Lung (tissue), 12 donors: Measurements from ENCODE around the gene BCAS3. TPM values are rescaled to one million over a fixed set of nuclear protein-coding genes. Genes with fewer than 3 reads are reported as not detected.

Experiments
- ATAC-seq: fragments of 200-7000 bp; cut with Tn5 transposase; one replicate; pipeline ENCODE4 v1.9.1; 2020; ENCODE audit warnings: moderate number of reproducible peaks; ENCODE audit not compliant: insufficient read depth, low FRiP score
- DNase-seq, 3 donors: peaks; one replicate each; pipeline ENCODE4 v3.0.0-alpha.2; 2013 to 2017
- H3K27ac ChIP-seq, 2 donors: one replicate each; pipeline ENCODE4 v1.5.1; 2013; ENCODE audit warnings: mild to moderate bottlenecking in 2 of 2, moderate library complexity in 2 of 2, control low read depth in 1 of 2, inconsistent platforms in 1 of 2, low read depth in 1 of 2, low read length in 1 of 2
- H3K27me3 ChIP-seq, 3 donors: one replicate each; pipeline ENCODE4 v1.5.1; 2013; ENCODE audit warnings: low read length in 2 of 3; ENCODE audit not compliant: control insufficient read depth in 3 of 3, insufficient read depth in 3 of 3
- H3K36me3 ChIP-seq, 4 donors: one replicate each; pipeline ENCODE4 v1.5.1; 2013; ENCODE audit warnings: low read length in 4 of 4, mild to moderate bottlenecking in 1 of 4, moderate library complexity in 1 of 4; ENCODE audit not compliant: control insufficient read depth in 4 of 4, insufficient read depth in 4 of 4
- H3K4me1 ChIP-seq, 5 donors: one replicate each; pipeline ENCODE4 v1.5.1; 2013; ENCODE audit warnings: low read length in 5 of 5, mild to moderate bottlenecking in 2 of 5, moderate library complexity in 1 of 5; ENCODE audit not compliant: control insufficient read depth in 5 of 5, insufficient read depth in 5 of 5
- H3K4me3 ChIP-seq: one replicate; pipeline ENCODE4 v1.5.1; 2013; ENCODE audit warnings: mild to moderate bottlenecking, control low read depth, moderate library complexity
- H3K9ac ChIP-seq, 2 donors: one replicate each; pipeline ENCODE4 v1.5.1; 2013; ENCODE audit warnings: low read length in 2 of 2, control low read depth in 1 of 2; ENCODE audit not compliant: insufficient read depth in 1 of 2
- H3K9me3 ChIP-seq, 4 donors: one replicate each; pipeline ENCODE4 v1.5.1; 2013; ENCODE audit warnings: low read length in 3 of 4, mild to moderate bottlenecking in 1 of 4, moderate library complexity in 1 of 4; ENCODE audit not compliant: control insufficient read depth in 4 of 4, insufficient read depth in 3 of 4
- WGBS, 2 donors: extraction: QIAGEN DNeasy Blood & Tissue Kit; methylation state at CpG; one replicate each; pipeline ENCODE4 v1.1.7; 2013; 5-methylcytosine and 5-hydroxymethylcytosine counted together
- polyA plus RNA-seq, 2 donors: library from polyadenylated mRNA; stranded (reverse); fragments of 200-250 nt; gene quantifications; one replicate each; pipeline ENCODE4 v1.2.1, GENCODE V29; 2013
- total RNA-seq, 2 donors: library from RNA; depleted of rRNA in 1 of 2; stranded (reverse); fragments of >200 nt in 1 of 2; gene quantifications; one replicate each; pipeline ENCODE4 v1.2.1, GENCODE V29; 2014 to 2021
- TF ChIP-seq, protein P1 (sequence below): IDR thresholded peaks from 2 replicates; pipeline ENCODE4 v1.5.1; 2012; ENCODE audit warnings: mild to moderate bottlenecking; ENCODE audit errors: control extremely low read depth, extremely low read depth
- donor health status: control.
- donor health status: control.
- donor health status: Bipolar disorder and iron deficiency.
- donor health status: healthy.
- donor health status: DM: yes; HTN: yes; CAD: no.

BCAS3 gene
- total and polyA plus RNA-seq, 4 donors, result 4.0 to 101 (median 20.3) TPM

DNA sequence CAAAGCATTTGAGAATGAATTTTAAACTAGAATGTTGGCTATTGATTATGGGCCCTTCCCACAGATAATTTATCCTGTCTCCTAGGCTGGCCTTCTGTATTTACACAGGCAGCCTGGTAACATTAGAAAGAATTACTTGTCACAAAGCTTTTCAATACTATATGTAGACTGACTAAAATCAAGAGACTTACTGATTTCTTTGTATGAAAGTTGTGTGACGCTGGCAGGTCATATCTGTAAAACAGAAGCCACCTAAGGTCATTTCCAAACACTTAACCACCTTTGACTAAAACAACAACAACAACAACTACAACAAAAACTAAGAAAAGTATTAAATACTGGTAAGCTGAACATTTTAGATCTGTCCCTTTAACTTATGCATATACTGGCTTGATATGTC is 393.0 kb downstream of the BCAS3 start:
- Histone ChIP-seq H3K4me1 (peaks cover 0 to 15% (median 1%) of the 10 kb centered on the region in 5 donors), H3K9ac (no peak overlapping the region), H3K27ac (no peak overlapping the region), H3K27me3 (no peaks in the 10 kb centered on the region), H3K9me3 (no peaks in the 10 kb centered on the region), H3K4me3 (no peak overlapping the region), H3K36me3 (no peaks in the 10 kb centered on the region)
- 91 to 93% methylated on average over 1 of the region's 1 CpG for WGBS, 2 donors
- DNase-seq (no peak), ATAC-seq (no peak)
- TF ChIP-seq, protein P1, sequence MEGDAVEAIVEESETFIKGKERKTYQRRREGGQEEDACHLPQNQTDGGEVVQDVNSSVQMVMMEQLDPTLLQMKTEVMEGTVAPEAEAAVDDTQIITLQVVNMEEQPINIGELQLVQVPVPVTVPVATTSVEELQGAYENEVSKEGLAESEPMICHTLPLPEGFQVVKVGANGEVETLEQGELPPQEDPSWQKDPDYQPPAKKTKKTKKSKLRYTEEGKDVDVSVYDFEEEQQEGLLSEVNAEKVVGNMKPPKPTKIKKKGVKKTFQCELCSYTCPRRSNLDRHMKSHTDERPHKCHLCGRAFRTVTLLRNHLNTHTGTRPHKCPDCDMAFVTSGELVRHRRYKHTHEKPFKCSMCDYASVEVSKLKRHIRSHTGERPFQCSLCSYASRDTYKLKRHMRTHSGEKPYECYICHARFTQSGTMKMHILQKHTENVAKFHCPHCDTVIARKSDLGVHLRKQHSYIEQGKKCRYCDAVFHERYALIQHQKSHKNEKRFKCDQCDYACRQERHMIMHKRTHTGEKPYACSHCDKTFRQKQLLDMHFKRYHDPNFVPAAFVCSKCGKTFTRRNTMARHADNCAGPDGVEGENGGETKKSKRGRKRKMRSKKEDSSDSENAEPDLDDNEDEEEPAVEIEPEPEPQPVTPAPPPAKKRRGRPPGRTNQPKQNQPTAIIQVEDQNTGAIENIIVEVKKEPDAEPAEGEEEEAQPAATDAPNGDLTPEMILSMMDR, result no peak

- no peaks in the 10 kb centered on the region for H3K9me3 ChIP-seq
- no peak overlapping the region for H3K4me3 ChIP-seq
- H3K27me3 ChIP-seq, result no peaks in the 10 kb centered on the region
- WGBS, 2 donors, result 60 to 61% methylated on average over 1 of the region's 1 CpG
- TF ChIP-seq, protein P1, result no peak
- peaks cover 0 to 13% (median 0%) of the 10 kb centered on the region in 5 donors for H3K4me1 ChIP-seq
- no peak overlapping the region for H3K9ac ChIP-seq
- no peaks in the 10 kb centered on the region for H3K36me3 ChIP-seq
- ATAC-seq (no peak), DNase-seq (peak in 2 of 3 donors; percentile 36 to 47)
- H3K27ac ChIP-seq, result no peak overlapping the region
These were observed 395.0 kb downstream of the BCAS3 start for GRCh38 chr17:61072648-61073047.

DNA sequence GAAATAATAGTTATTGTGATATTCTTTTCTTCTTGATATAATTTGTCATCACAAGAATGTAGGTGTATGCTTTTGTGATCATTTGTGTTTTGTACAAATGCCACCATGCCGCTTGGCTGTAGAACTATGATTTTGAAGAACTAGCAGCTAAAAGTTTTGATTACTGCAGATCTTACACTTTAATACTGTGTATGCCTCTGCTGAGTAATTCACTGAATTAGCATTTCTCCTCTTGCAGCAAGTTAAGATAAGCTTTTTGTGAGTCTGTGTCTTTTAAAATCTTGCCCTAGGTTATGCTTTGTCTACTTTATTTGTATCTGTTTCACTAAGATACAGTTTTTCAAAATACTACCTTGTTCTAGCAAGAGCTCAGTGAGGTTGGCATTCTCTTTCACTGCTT is 395.5 kb downstream of the BCAS3 start:
- Histone ChIP-seq H3K4me1 (peaks cover 0 to 13% (median 0%) of the 10 kb centered on the region in 5 donors), H3K27me3 (no peaks in the 10 kb centered on the region), H3K9me3 (no peaks in the 10 kb centered on the region), H3K36me3 (no peaks in the 10 kb centered on the region), H3K4me3 (no peak overlapping the region), H3K9ac (no peak overlapping the region), H3K27ac (no peak overlapping the region)
- TF ChIP-seq, protein P1, result no peak
- DNase-seq (no peak), ATAC-seq (no peak)
- 75 to 87% methylated on average over 1 of the region's 1 CpG for WGBS, 2 donors

GRCh38 chr17:61073799-61074513 is 396.3 kb downstream of the BCAS3 start:
- TF ChIP-seq, protein P1, result no peak
- no peak overlapping the region for H3K27ac ChIP-seq
- ATAC-seq, result no peak
- no peaks in the 10 kb centered on the region for H3K36me3 ChIP-seq
- no peaks in the 10 kb centered on the region for H3K27me3 ChIP-seq
- DNase-seq, result no peak
- no peak overlapping the region for H3K9ac ChIP-seq
- H3K9me3 ChIP-seq, result no peaks in the 10 kb centered on the region
- 95% methylated on average over 3 of the region's 3 CpGs for WGBS, 2 donors
- H3K4me3 ChIP-seq, result no peak overlapping the region
- H3K4me1 ChIP-seq, result peaks cover 0 to 13% (median 0%) of the 10 kb centered on the region in 5 donors
